K562 (cell line): ENCODE data around the gene ANKS1A.

Experiments
- BHLHE40 ChIP-seq: IDR thresholded peaks from 2 replicates; pipeline ENCODE4 v1.6.1; 2011; ENCODE audit warnings: low read length, improper control_type of control experiment
- CTCF ChIP-seq, 3 experiments: IDR thresholded peaks in 2 of 3; conservative IDR thresholded peaks in 1 of 3; 2 replicates each; pipeline ENCODE4 v1.5.1; 2011 to 2012; ENCODE audit warnings: low read length in 3 of 3, mild to moderate bottlenecking in 3 of 3, control low read depth in 2 of 3, improper control_type of control experiment in 1 of 3, inconsistent platforms in 1 of 3, low read depth in 1 of 3, mixed read lengths in 1 of 3, moderate library complexity in 1 of 3; ENCODE audit not compliant: insufficient read depth in 2 of 3
- HCFC1 ChIP-seq: IDR thresholded peaks from 2 replicates; pipeline ENCODE4 v1.6.1; 2012; ENCODE audit warnings: low read depth, low read length, improper control_type of control experiment
- LARP7 ChIP-seq: fragments of 450-650 bp; IDR thresholded peaks from 2 replicates; pipeline ENCODE4 v1.6.1; 2016
- MTA3 ChIP-seq: fragments of 450-650 bp; formaldehyde crosslinking; IDR thresholded peaks from 2 replicates; pipeline ENCODE4 v1.6.1; 2017; ENCODE audit warnings: mild to moderate bottlenecking, borderline replicate concordance
- NFIC ChIP-seq: fragments of 450-650 bp; IDR thresholded peaks from 2 replicates; pipeline ENCODE4 v1.6.1; 2017; ENCODE audit warnings: mild to moderate bottlenecking, inconsistent platforms
- POLR2AphosphoS5 ChIP-seq: IDR thresholded peaks from 2 replicates; pipeline ENCODE4 v1.6.1; 2011; ENCODE audit warnings: mild to moderate bottlenecking, low read depth, low read length, moderate library complexity; ENCODE audit not compliant: control insufficient read depth, insufficient read depth
- SMAD1 ChIP-seq: fragments of 150-350 bp; IDR thresholded peaks from 2 replicates; pipeline ENCODE4 v1.6.1; 2014; ENCODE audit warnings: low read length, low read depth; ENCODE audit not compliant: partially characterized antibody
- SREBF1 ChIP-seq: fragments of 150-350 bp; IDR thresholded peaks from 2 replicates; pipeline ENCODE4 v1.6.1; 2014; ENCODE audit warnings: antibody characterized with exemption, low read depth, low read length, borderline replicate concordance
- TCF7L2 ChIP-seq: fragments of 150-350 bp; IDR thresholded peaks from 2 replicates; pipeline ENCODE4 v1.6.1; 2016; ENCODE audit warnings: low read depth, mild to moderate bottlenecking, low read length, moderate library complexity
- ZC3H4 ChIP-seq: sonication (generic); formaldehyde crosslinking; IDR thresholded peaks from 2 replicates; pipeline ENCODE4 v1.9.0; 2021; ENCODE audit warnings: missing genetic modification reagents, borderline replicate concordance
- ZNF347 ChIP-seq: fragments of 450-650 bp; formaldehyde crosslinking; IDR thresholded peaks from 2 replicates; pipeline ENCODE4 v1.4.0; 2020; ENCODE audit warnings: low read depth, mild to moderate bottlenecking, moderate library complexity
- ZNF407 ChIP-seq: fragments of 450-650 bp; IDR thresholded peaks from 2 replicates; pipeline ENCODE4 v1.6.1; 2016; ENCODE audit warnings: low read depth

GRCh38 chr6:35043381-35044130, 154.5 kb downstream of the ANKS1A start:
- no peak for TF ChIP-seq SREBF1
- no peak for TF ChIP-seq ZNF407
- TF ChIP-seq SMAD1 = no peak
- TF ChIP-seq ZC3H4 = no peak
- TF ChIP-seq NFIC = no peak
- no peak for TF ChIP-seq MTA3
- TF ChIP-seq TCF7L2 = no peak
- TF ChIP-seq CTCF (IDR thresholded peaks at IDR 0.05 in 2 of 3, conservative IDR thresholded peaks at IDR 0.05 in 1 of 3; ENCODE audit: insufficient read depth in 2 of 3, low read depth in 1 of 3, low read length in 3 of 3) = no peak
- no peak for TF ChIP-seq HCFC1
- TF ChIP-seq BHLHE40 = no peak
- TF ChIP-seq LARP7 = no peak
- TF ChIP-seq ZNF347 (CRISPR knock-in tag) = no peak
- no peak for TF ChIP-seq POLR2AphosphoS5
